ENCODE results near the gene HRH3. TPM values are rescaled to one million over a fixed set of nuclear protein-coding genes. Genes with fewer than 3 reads are reported as not detected.

Gene HRH3
- total RNA-seq, 1 experiment from 2014 or later = not detected

GRCh38 chr20:62236200-62236599 lies 16.1 kb upstream of the HRH3 start:
- Histone ChIP-seq H3K9me2 (replicated peaks; ENCODE audit: insufficient read depth, low read length) (no peaks in the 10 kb centered on the region), H3K4me2 (ENCODE audit: low read depth, low read length, poor library complexity, severe bottlenecking) (no peak overlapping the region), H3K27me3 (ENCODE audit: low read length) (no peaks in the 10 kb centered on the region), H3K4me3 (ENCODE audit: low read length) (no peak overlapping the region), H3K9ac (ENCODE audit: low read length) (no peak overlapping the region), H2AFZ (ENCODE audit: low read length) (no peak overlapping the region), H3K9me3 (ENCODE audit: low read length) (no peaks in the 10 kb centered on the region), H4K20me1 (ENCODE audit: insufficient read depth, low read depth, low read length) (peaks cover 10% of the 10 kb centered on the region; the same call in 1 of the 2 replicates), H3K27ac (ENCODE audit: low read length) (no peak overlapping the region), H3K4me1 (ENCODE audit: low read length) (peaks cover 14% of the 10 kb centered on the region), H3K79me2 (ENCODE audit: low read length) (peaks cover 25% of the 10 kb centered on the region), H3K36me3 (ENCODE audit: insufficient read depth, low read length) (no peaks in the 10 kb centered on the region)
- DNase-seq = no peak

GRCh38 chr20:62235777-62236157 lies 15.7 kb upstream of the HRH3 start:
- Histone ChIP-seq H3K9me3 (ENCODE audit: low read length) (no peaks in the 10 kb centered on the region), H2AFZ (ENCODE audit: low read length) (no peak overlapping the region), H3K79me2 (ENCODE audit: low read length) (peaks cover 21% of the 10 kb centered on the region), H3K4me3 (ENCODE audit: low read length) (no peak overlapping the region), H3K4me1 (ENCODE audit: low read length) (peaks cover 14% of the 10 kb centered on the region), H3K27ac (ENCODE audit: low read length) (no peak overlapping the region), H4K20me1 (ENCODE audit: insufficient read depth, low read depth, low read length) (peaks cover 8% of the 10 kb centered on the region; the same call in 1 of the 2 replicates), H3K27me3 (ENCODE audit: low read length) (no peaks in the 10 kb centered on the region), H3K9ac (ENCODE audit: low read length) (no peak overlapping the region), H3K4me2 (ENCODE audit: low read depth, low read length, poor library complexity, severe bottlenecking) (no peak overlapping the region), H3K36me3 (ENCODE audit: insufficient read depth, low read length) (no peaks in the 10 kb centered on the region), H3K9me2 (replicated peaks; ENCODE audit: insufficient read depth, low read length) (no peaks in the 10 kb centered on the region)
- no peak for DNase-seq

- Histone ChIP-seq H3K79me2 (ENCODE audit: low read length) (peaks cover 15% of the 10 kb centered on the region), H2AFZ (ENCODE audit: low read length) (no peak overlapping the region), H3K4me2 (ENCODE audit: low read depth, low read length, poor library complexity, severe bottlenecking) (no peak overlapping the region), H3K27ac (ENCODE audit: low read length) (no peak overlapping the region), H3K9ac (ENCODE audit: low read length) (no peak overlapping the region), H4K20me1 (ENCODE audit: insufficient read depth, low read depth, low read length) (peaks cover 2% of the 10 kb centered on the region; the same call in 1 of the 2 replicates), H3K4me1 (ENCODE audit: low read length) (peaks cover 14% of the 10 kb centered on the region), H3K9me3 (ENCODE audit: low read length) (no peaks in the 10 kb centered on the region), H3K36me3 (ENCODE audit: insufficient read depth, low read length) (no peaks in the 10 kb centered on the region), H3K9me2 (replicated peaks; ENCODE audit: insufficient read depth, low read length) (no peaks in the 10 kb centered on the region), H3K4me3 (ENCODE audit: low read length) (no peak overlapping the region), H3K27me3 (ENCODE audit: low read length) (no peaks in the 10 kb centered on the region)
- DNase-seq = no peak
Observed at GRCh38 chr20:62235001-62235776, 15.1 kb upstream of the HRH3 start.

DNA sequence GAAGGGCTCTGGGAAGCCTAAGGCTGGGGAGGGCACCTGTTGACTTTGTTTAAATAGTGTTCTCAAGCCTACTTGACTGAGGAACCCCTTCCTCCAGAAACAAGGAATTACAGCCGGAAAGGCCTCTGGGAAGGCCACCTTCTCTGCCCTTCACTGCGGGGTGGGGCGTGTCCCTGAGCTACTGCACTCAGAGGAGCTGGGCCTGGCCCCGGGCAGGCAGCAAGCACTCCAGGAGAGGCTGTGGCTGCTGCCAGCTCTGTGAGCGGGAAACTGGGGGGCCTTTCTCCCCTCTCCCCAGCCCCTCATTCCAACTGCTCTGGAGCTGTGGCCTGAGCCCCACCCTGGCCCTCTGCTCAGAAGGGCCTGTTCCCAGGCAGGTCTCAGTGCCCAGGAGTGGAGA lies 14.3 kb upstream of the HRH3 start:
- DNase-seq = no peak
- H3K9ac ChIP-seq (ENCODE audit: low read length) = no peak overlapping the region
- no peaks in the 10 kb centered on the region for H3K36me3 ChIP-seq (ENCODE audit: insufficient read depth, low read length)

DNA sequence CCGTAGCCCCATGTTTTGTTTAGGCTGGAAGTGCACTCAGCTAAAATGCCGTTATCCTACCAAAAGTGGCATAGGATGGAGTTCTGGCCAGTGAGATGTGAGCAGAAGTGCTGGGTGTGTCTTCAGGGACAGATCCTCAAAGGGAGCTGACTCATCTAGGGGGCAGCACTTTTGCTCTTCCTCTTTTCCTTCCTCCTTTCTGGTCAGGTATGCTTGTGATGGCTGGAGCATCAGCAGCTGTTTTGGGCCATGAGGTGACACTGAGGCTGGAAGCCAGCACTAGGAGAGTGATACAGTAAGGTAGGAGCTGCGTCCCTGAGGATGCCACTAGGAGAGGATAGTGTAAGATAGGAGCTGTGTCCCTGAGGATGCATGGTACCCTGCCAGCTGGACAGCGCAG lies 13.6 kb upstream of the HRH3 start:
- Histone ChIP-seq H3K4me3 (ENCODE audit: low read length) (no peak overlapping the region), H3K4me2 (ENCODE audit: low read depth, low read length, poor library complexity, severe bottlenecking) (no peak overlapping the region), H3K9me2 (replicated peaks; ENCODE audit: insufficient read depth, low read length) (no peaks in the 10 kb centered on the region), H3K27me3 (ENCODE audit: low read length) (no peaks in the 10 kb centered on the region), H3K9ac (ENCODE audit: low read length) (no peak overlapping the region), H3K27ac (ENCODE audit: low read length) (no peak overlapping the region), H3K79me2 (ENCODE audit: low read length) (no peaks in the 10 kb centered on the region; the same call in 1 of the 2 replicates), H4K20me1 (ENCODE audit: insufficient read depth, low read depth, low read length) (no peaks in the 10 kb centered on the region), H3K36me3 (ENCODE audit: insufficient read depth, low read length) (no peaks in the 10 kb centered on the region), H2AFZ (ENCODE audit: low read length) (no peak overlapping the region), H3K9me3 (ENCODE audit: low read length) (no peaks in the 10 kb centered on the region), H3K4me1 (ENCODE audit: low read length) (peaks cover 6% of the 10 kb centered on the region)
- no peak for DNase-seq

More for the DNA sequence above, 14.3 kb upstream of the HRH3 start:
- H3K4me3 ChIP-seq (ENCODE audit: low read length) = no peak overlapping the region
- H2AFZ ChIP-seq (ENCODE audit: low read length) = no peak overlapping the region
- no peak overlapping the region for H3K27ac ChIP-seq (ENCODE audit: low read length)
- H3K79me2 ChIP-seq (ENCODE audit: low read length) = peaks cover 6% of the 10 kb centered on the region
- no peaks in the 10 kb centered on the region for H3K9me3 ChIP-seq (ENCODE audit: low read length)
- H3K4me1 ChIP-seq (ENCODE audit: low read length) = peaks cover 10% of the 10 kb centered on the region
- no peaks in the 10 kb centered on the region for H3K9me2 ChIP-seq (replicated peaks; ENCODE audit: insufficient read depth, low read length)
- no peaks in the 10 kb centered on the region for H4K20me1 ChIP-seq (ENCODE audit: insufficient read depth, low read depth, low read length)
- no peak overlapping the region for H3K4me2 ChIP-seq (ENCODE audit: low read depth, low read length, poor library complexity, severe bottlenecking)
- H3K27me3 ChIP-seq (ENCODE audit: low read length) = no peaks in the 10 kb centered on the region

- no peak overlapping the region for H2AFZ ChIP-seq (ENCODE audit: low read length)
- H3K27ac ChIP-seq (ENCODE audit: low read length) = no peak overlapping the region
- H3K4me1 ChIP-seq (ENCODE audit: low read length) = peaks cover 6% of the 10 kb centered on the region
- H3K36me3 ChIP-seq (ENCODE audit: insufficient read depth, low read length) = no peaks in the 10 kb centered on the region
- H3K9me2 ChIP-seq (replicated peaks; ENCODE audit: insufficient read depth, low read length) = no peaks in the 10 kb centered on the region
- H4K20me1 ChIP-seq (ENCODE audit: insufficient read depth, low read depth, low read length) = no peaks in the 10 kb centered on the region
- no peaks in the 10 kb centered on the region for H3K9me3 ChIP-seq (ENCODE audit: low read length)
- no peak for DNase-seq
- no peak overlapping the region for H3K4me2 ChIP-seq (ENCODE audit: low read depth, low read length, poor library complexity, severe bottlenecking)
- H3K79me2 ChIP-seq (ENCODE audit: low read length) = no peaks in the 10 kb centered on the region
- H3K9ac ChIP-seq (ENCODE audit: low read length) = no peak overlapping the region
- H3K4me3 ChIP-seq (ENCODE audit: low read length) = no peak overlapping the region
- H3K27me3 ChIP-seq (ENCODE audit: low read length) = no peaks in the 10 kb centered on the region
Observed at GRCh38 chr20:62232770-62233645, 12.9 kb upstream of the HRH3 start.

DNA sequence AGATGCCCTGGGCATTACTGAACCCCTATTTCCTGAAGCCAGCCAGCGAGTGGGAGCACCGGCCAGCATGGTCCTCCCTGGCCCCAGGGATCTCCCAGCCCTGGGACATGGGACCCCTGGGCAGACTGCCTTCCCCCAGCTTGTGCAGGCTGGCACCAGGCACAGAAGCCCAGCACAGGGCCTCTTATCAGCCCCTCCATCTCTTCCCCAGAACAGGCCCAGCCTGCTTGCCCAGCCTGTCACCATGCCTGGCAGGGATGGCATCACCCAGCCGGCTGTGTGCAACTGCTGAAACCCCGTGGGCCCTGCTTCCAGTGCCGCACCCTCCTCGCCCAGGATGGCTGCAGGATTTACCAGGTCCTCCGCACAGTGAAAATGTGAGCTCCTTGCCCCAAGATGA lies 12.1 kb upstream of the HRH3 start:
- H3K9me3 ChIP-seq (ENCODE audit: low read length) = no peaks in the 10 kb centered on the region
- no peak overlapping the region for H3K27ac ChIP-seq (ENCODE audit: low read length)
- H3K36me3 ChIP-seq (ENCODE audit: insufficient read depth, low read length) = no peaks in the 10 kb centered on the region
- H3K4me1 ChIP-seq (ENCODE audit: low read length) = no peaks in the 10 kb centered on the region
- H4K20me1 ChIP-seq (ENCODE audit: insufficient read depth, low read depth, low read length) = no peaks in the 10 kb centered on the region
- no peak for DNase-seq
- H2AFZ ChIP-seq (ENCODE audit: low read length) = no peak overlapping the region
- no peak overlapping the region for H3K9ac ChIP-seq (ENCODE audit: low read length)
- H3K4me2 ChIP-seq (ENCODE audit: low read depth, low read length, poor library complexity, severe bottlenecking) = no peak overlapping the region
- H3K79me2 ChIP-seq (ENCODE audit: low read length) = no peaks in the 10 kb centered on the region
- H3K9me2 ChIP-seq (replicated peaks; ENCODE audit: insufficient read depth, low read length) = no peaks in the 10 kb centered on the region
- H3K4me3 ChIP-seq (ENCODE audit: low read length) = no peak overlapping the region
- H3K27me3 ChIP-seq (ENCODE audit: low read length) = no peaks in the 10 kb centered on the region

- H3K79me2 ChIP-seq (ENCODE audit: low read length) = no peaks in the 10 kb centered on the region
- H3K9ac ChIP-seq (ENCODE audit: low read length) = no peak overlapping the region
- H3K9me2 ChIP-seq (replicated peaks; ENCODE audit: insufficient read depth, low read length) = no peaks in the 10 kb centered on the region
- no peaks in the 10 kb centered on the region for H3K36me3 ChIP-seq (ENCODE audit: insufficient read depth, low read length)
- no peak overlapping the region for H3K4me2 ChIP-seq (ENCODE audit: low read depth, low read length, poor library complexity, severe bottlenecking)
- H3K4me1 ChIP-seq (ENCODE audit: low read length) = no peaks in the 10 kb centered on the region
- H3K27ac ChIP-seq (ENCODE audit: low read length) = no peak overlapping the region
- H4K20me1 ChIP-seq (ENCODE audit: insufficient read depth, low read depth, low read length) = no peaks in the 10 kb centered on the region
- no peak overlapping the region for H3K4me3 ChIP-seq (ENCODE audit: low read length)
- no peak overlapping the region for H2AFZ ChIP-seq (ENCODE audit: low read length)
- no peaks in the 10 kb centered on the region for H3K9me3 ChIP-seq (ENCODE audit: low read length)
- no peaks in the 10 kb centered on the region for H3K27me3 ChIP-seq (ENCODE audit: low read length)
- no peak for DNase-seq
Observed at GRCh38 chr20:62231292-62231691, 11.2 kb upstream of the HRH3 start.

Measured in Karpas-422 (cell line).